Measurements from ENCODE around the gene CENPC.

DNA sequence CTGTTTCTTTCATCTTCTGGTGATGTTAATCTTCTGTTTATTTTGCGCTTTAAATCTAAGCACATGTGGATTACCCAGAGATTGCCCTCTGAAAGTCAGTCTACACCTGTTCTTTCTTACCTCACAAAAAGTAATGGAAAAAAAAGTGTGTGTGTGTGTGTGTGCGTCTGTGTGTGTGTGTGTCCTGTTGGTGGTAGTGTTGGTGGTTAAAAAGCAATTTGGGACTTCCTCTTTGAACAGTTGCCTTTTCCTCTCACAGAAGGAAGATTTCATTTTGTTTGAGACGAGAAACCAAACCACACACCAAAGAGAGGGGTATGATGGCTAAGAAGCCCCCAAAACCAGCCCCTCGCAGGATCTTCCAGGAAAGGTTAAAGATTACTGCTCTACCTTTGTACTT lies 13.2 kb upstream of the CENPC start, which contains the start of gene STAP1:
- TF ChIP-seq, protein P1, sequence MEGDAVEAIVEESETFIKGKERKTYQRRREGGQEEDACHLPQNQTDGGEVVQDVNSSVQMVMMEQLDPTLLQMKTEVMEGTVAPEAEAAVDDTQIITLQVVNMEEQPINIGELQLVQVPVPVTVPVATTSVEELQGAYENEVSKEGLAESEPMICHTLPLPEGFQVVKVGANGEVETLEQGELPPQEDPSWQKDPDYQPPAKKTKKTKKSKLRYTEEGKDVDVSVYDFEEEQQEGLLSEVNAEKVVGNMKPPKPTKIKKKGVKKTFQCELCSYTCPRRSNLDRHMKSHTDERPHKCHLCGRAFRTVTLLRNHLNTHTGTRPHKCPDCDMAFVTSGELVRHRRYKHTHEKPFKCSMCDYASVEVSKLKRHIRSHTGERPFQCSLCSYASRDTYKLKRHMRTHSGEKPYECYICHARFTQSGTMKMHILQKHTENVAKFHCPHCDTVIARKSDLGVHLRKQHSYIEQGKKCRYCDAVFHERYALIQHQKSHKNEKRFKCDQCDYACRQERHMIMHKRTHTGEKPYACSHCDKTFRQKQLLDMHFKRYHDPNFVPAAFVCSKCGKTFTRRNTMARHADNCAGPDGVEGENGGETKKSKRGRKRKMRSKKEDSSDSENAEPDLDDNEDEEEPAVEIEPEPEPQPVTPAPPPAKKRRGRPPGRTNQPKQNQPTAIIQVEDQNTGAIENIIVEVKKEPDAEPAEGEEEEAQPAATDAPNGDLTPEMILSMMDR (IDR thresholded peaks at IDR 0.05), result no peak
- no peak for TF ChIP-seq ZFX (IDR thresholded peaks at IDR 0.05; ENCODE audit: borderline replicate concordance)

Data from 22Rv1 (cell line).